Transverse colon (tissue), 4 donors: ENCODE measurements around the gene RNF207. TPM values are rescaled to one million over a fixed set of nuclear protein-coding genes. Genes with fewer than 3 reads are reported as not detected.

Experiments used
- DNase-seq: peaks from one replicate; pipeline ENCODE4 v3.0.0-alpha.2; 2019
- H3K27ac ChIP-seq, 4 donors: fragments of 200-600 bp; sonication (generic); 2 replicates each; pipeline ENCODE4 v1.5.1; 2016 to 2018; ENCODE audit warnings: inconsistent platforms in 4 of 4
- H3K27me3 ChIP-seq: fragments of 200-600 bp; sonication (generic); 2 replicates; pipeline ENCODE4 v1.5.1; 2017; ENCODE audit warnings: inconsistent platforms
- H3K36me3 ChIP-seq, 4 donors: fragments of 200-600 bp; sonication (generic); 2 replicates each; pipeline ENCODE4 v1.5.1; 2017 to 2019; ENCODE audit warnings: inconsistent platforms in 4 of 4
- H3K4me1 ChIP-seq, 4 donors: fragments of 200-600 bp; sonication (generic); 2 replicates each; pipeline ENCODE4 v1.5.1; 2017 to 2020; ENCODE audit warnings: inconsistent platforms in 4 of 4
- H3K4me3 ChIP-seq, 4 donors: fragments of 200-600 bp; sonication (generic); 1 replicate in 1 of 4; 2 replicates in 3 of 4; pipeline versions ENCODE4 v1.5.1 to v1.6.1; 2017 to 2019; ENCODE audit warnings: inconsistent platforms in 4 of 4
- H3K9me3 ChIP-seq, 2 donors: fragments of 200-600 bp; sonication (generic); 2 replicates each; pipeline ENCODE4 v1.5.1; 2017 to 2019; ENCODE audit warnings: inconsistent platforms in 2 of 2
- CTCF ChIP-seq, 5 experiments: fragments of 200-600 bp in 3 of 5; fragments of 450-650 bp in 2 of 5; sonication (generic) in 3 of 5; IDR thresholded peaks; 1 replicate in 2 of 5; 2 replicates in 3 of 5; pipeline ENCODE4 v1.5.1; 2016 to 2017; ENCODE audit warnings: antibody characterized with exemption in 5 of 5, inconsistent platforms in 3 of 5, mild to moderate bottlenecking in 2 of 5, moderate library complexity in 1 of 5
- EP300 ChIP-seq: sonication (generic); formaldehyde crosslinking; IDR thresholded peaks from one replicate; pipeline ENCODE4 v1.6.1; 2017; ENCODE audit warnings: antibody characterized with exemption, low read depth
- POLR2A ChIP-seq: fragments of 450-650 bp; IDR thresholded peaks from one replicate; pipeline ENCODE4 v1.6.1; 2016; ENCODE audit warnings: antibody characterized with exemption, mild to moderate bottlenecking, moderate library complexity
- POLR2AphosphoS5 ChIP-seq, 3 donors: sonication (generic); formaldehyde crosslinking; IDR thresholded peaks; one replicate each; pipeline ENCODE4 v1.6.1; 2016; ENCODE audit warnings: antibody characterized with exemption in 3 of 3
- WGBS, 2 donors: methylation state at CpG; one replicate each; pipeline ENCODE4 v1.1.5; 2018; ENCODE audit warnings: low coverage in 1 of 2; 5-methylcytosine and 5-hydroxymethylcytosine counted together
- in situ Hi-C, 4 donors: fragments of 200-750 bp; cut with MboI; loops; one replicate each; pipeline versions ENCODE4 v1.15.0 to v1.15.1; 2017; ENCODE audit warnings: low sequenced_read_pairs in 3 of 4, low pct_ligation_motif_present in 1 of 4, low pct_unique_long_range_greater_than_20kb in 1 of 4
- intact Hi-C: fragments of 100-400 bp; cut with DNase I; formaldehyde crosslinking; loops from one replicate; pipeline ENCODE4 v1.15.1; 2023; ENCODE audit warnings: low total_unique reads
- total RNA-seq, 4 donors: library from RNA; depleted of rRNA; stranded (reverse); fragments of >200 nt; gene quantifications; one replicate each; pipeline ENCODE4 v1.1.0, GENCODE V29; 2016

Gene RNF207
- total RNA-seq, 4 donors from 2014 or later: 82.6 to 1,341 (median 190) TPM

GRCh38 chr1:6262555-6263420, 56.9 kb downstream of the RNF207 start:
- Histone ChIP-seq H3K36me3 (no peaks in the 10 kb centered on the region), H3K27ac (peak overlapping the region in 1 of 4 donors; percentile 1), H3K9me3 (no peaks in the 10 kb centered on the region), H3K4me3 (no peak overlapping the region), H3K27me3 (peaks cover 20% of the 10 kb centered on the region), H3K4me1 (peaks cover 5 to 25% (median 22%) of the 10 kb centered on the region in 4 donors)
- 40 to 74% methylated on average over 1 to 24 of the region's 25 CpGs for WGBS, 2 donors
- intact Hi-C loops: no loop called here
- peak; percentile 36 for DNase-seq
- TF ChIP-seq CTCF (IDR thresholded peaks at IDR 0.05): no peak
- TF ChIP-seq POLR2AphosphoS5 (IDR thresholded peaks at IDR 0.05): no peak
- no peak for TF ChIP-seq POLR2A
- TF ChIP-seq EP300: no peak
- in situ Hi-C loops: no loop called here

- in situ Hi-C loops (no loop called here), intact Hi-C loops (no loop called here)
- H3K4me1 ChIP-seq: peaks cover 5 to 24% (median 22%) of the 10 kb centered on the region in 4 donors
- 75% methylated on average over 6 of the region's 7 CpGs; no CpG with 5 or more reads in 1 of the 2 donors for WGBS, 2 donors
- H3K9me3 ChIP-seq: no peaks in the 10 kb centered on the region
- no peaks in the 10 kb centered on the region for H3K36me3 ChIP-seq
- DNase-seq: no peak
- H3K27me3 ChIP-seq: peaks cover 20% of the 10 kb centered on the region
- H3K4me3 ChIP-seq: no peak overlapping the region
- no peak overlapping the region for H3K27ac ChIP-seq
- TF ChIP-seq POLR2A (no peak), EP300 (no peak), POLR2AphosphoS5 (IDR thresholded peaks at IDR 0.05) (no peak), CTCF (IDR thresholded peaks at IDR 0.05) (no peak)
These were observed 57.8 kb downstream of the RNF207 start for GRCh38 chr1:6263716-6264115.

GRCh38 chr1:6265151-6265550, 59.2 kb downstream of the RNF207 start:
- H3K9me3 ChIP-seq: no peaks in the 10 kb centered on the region
- H3K27me3 ChIP-seq: peaks cover 15% of the 10 kb centered on the region
- in situ Hi-C loops (no loop called here), intact Hi-C loops (no loop called here)
- whole genome bisulfite sequencing, 2 donors: 81 to 94% methylated on average over 3 to 14 of the region's 15 CpGs
- no peak overlapping the region for H3K4me3 ChIP-seq
- no peaks in the 10 kb centered on the region for H3K36me3 ChIP-seq
- H3K4me1 ChIP-seq: peaks cover 6 to 27% (median 22%) of the 10 kb centered on the region in 4 donors
- no peak for DNase-seq
- no peak overlapping the region for H3K27ac ChIP-seq
- no peak for TF ChIP-seq EP300
- no peak for TF ChIP-seq POLR2AphosphoS5 (IDR thresholded peaks at IDR 0.05)
- TF ChIP-seq POLR2A: no peak
- TF ChIP-seq CTCF (IDR thresholded peaks at IDR 0.05): no peak

GRCh38 chr1:6266641-6267040, 60.7 kb downstream of the RNF207 start:
- 91% methylated on average over 11 of the region's 11 CpGs; no CpG with 5 or more reads in 1 of the 2 donors for WGBS, 2 donors
- no peaks in the 10 kb centered on the region for H3K9me3 ChIP-seq
- in situ Hi-C loops: no loop called here

More at GRCh38 chr1:6266641-6267040, 60.7 kb downstream of the RNF207 start:
- Histone ChIP-seq H3K27ac (no peak overlapping the region), H3K27me3 (peaks cover 4% of the 10 kb centered on the region), H3K36me3 (no peaks in the 10 kb centered on the region), H3K4me1 (peaks cover 12 to 27% (median 26%) of the 10 kb centered on the region in 4 donors), H3K4me3 (no peak overlapping the region)
- intact Hi-C loops: no loop called here
- DNase-seq: no peak
- TF ChIP-seq POLR2AphosphoS5 (IDR thresholded peaks at IDR 0.05) (no peak), POLR2A (no peak), EP300 (no peak)
